ENCODE results near the gene KCTD18. TPM values are rescaled to one million over a fixed set of nuclear protein-coding genes. Genes with fewer than 3 reads are reported as not detected.

The KCTD18 gene
- total and polyA plus RNA-seq, 12 donors, result 5.9 to 83.2 (median 19.9) TPM

DNA sequence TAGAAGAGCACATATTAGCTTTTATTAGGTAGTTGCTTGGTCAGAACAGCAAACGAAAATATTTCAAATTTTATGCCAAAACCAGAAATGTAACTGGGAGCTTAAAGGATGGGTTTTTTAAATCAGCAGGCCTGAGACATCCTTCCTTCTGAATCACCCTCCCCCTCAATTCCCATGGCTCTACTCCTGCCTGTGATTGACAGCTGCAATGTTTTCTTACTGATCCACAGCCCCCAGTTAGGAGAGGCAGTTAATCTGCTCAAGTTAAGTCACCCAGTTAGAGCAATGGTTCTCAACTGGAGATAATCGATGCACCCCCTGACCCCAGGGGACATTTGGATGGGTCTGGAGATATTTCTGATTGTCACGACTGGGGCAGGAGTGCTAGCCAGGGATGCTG is 24.9 kb downstream of the KCTD18 start:
- TF ChIP-seq POLR2A (IDR thresholded peaks at IDR 0.05) (no peak), CTCF (IDR thresholded peaks at IDR 0.05) (no peak)
- intact Hi-C loops (cut with DNase I), result loop anchor here in 1 of 2 donors (5.0 kb wide), 1 partner anchor 217 kb away; no protein-coding TSS in a partner anchor
- no peak for DNase-seq
- 63 to 76% (median 70%) methylated on average over 3 of the region's 3 CpGs for WGBS, 4 donors
- Histone ChIP-seq H3K36me3 (replicated peaks in 1 of 2) (peaks cover 0 to 12% of the 10 kb centered on the region in 2 donors), H3K27ac (no peak overlapping the region), H3K27me3 (no peaks in the 10 kb centered on the region), H3K4me1 (replicated peaks in 1 of 2) (no peaks in the 10 kb centered on the region), H3K4me3 (no peak overlapping the region), H3K9me3 (replicated peaks in 1 of 3) (no peaks in the 10 kb centered on the region)

DNA sequence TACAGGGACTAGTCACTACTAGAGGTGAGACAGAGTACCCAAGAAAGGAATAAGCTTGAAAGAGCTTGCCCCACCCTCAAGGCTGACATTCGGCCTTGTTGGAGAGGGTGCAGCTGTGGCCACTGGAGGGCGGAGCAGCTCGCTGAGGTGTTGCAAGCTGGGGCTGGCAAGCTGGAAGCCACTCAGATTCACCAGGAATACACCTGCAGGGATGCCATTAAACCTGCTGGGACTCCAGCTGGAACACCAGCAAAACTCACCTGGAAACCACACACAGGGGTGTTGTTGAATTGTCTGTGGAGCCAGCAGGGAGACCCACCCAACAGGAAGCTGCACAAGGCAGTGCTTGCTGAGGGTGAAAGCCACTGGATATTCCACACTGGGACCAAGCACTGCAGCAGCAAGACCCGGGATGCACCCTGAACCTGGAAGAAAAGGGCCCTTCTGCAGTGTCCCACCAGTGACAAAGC is 26.1 kb downstream of the KCTD18 start:
- peak; percentile 35 to 72 (median 62) for DNase-seq
- Histone ChIP-seq H3K36me3 (replicated peaks in 1 of 2) (no peaks in the 10 kb centered on the region), H3K27me3 (no peaks in the 10 kb centered on the region), H3K27ac (no peak overlapping the region), H3K9me3 (replicated peaks in 1 of 3) (no peaks in the 10 kb centered on the region), H3K4me3 (no peak overlapping the region), H3K4me1 (replicated peaks in 1 of 2) (no peaks in the 10 kb centered on the region)
- intact Hi-C loops (cut with DNase I), result loop anchor here in 1 of 2 donors (5.0 kb wide), 1 partner anchor 219 kb away; no protein-coding TSS in a partner anchor
- 33 to 42% (median 37%) methylated on average over 3 to 4 of the region's 4 CpGs for WGBS, 4 donors
- TF ChIP-seq CTCF (IDR thresholded peaks at IDR 0.05), result peak; percentile 34 to 55 (median 44)
- TF ChIP-seq POLR2A (IDR thresholded peaks at IDR 0.05), result no peak

DNA sequence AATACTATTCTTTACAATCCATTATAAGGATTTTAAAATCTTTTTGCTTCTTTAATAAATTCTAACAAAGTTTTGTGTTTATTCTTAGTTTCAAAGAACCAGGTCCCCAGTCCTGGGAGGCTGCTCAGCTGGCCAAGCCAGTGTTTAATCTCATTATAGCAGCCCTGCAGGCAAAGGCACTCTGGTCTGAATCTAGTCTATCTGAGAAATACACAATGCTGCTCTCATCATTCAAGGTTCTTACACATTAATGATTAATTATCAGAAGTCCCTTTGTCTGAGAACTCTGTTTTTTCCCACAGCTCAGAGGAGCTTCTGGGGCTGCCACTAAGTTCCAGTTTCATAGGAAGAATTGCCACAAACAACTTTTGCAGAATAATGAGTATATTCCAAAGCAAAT is 27.7 kb downstream of the KCTD18 start:
- Histone ChIP-seq H3K27me3 (no peaks in the 10 kb centered on the region), H3K9me3 (replicated peaks in 1 of 3) (no peaks in the 10 kb centered on the region), H3K4me1 (replicated peaks in 1 of 2) (no peaks in the 10 kb centered on the region), H3K4me3 (no peak overlapping the region), H3K27ac (no peak overlapping the region), H3K36me3 (replicated peaks in 1 of 2) (peaks cover 0 to 5% of the 10 kb centered on the region in 2 donors)
- DNase-seq, result no peak
- TF ChIP-seq CTCF (IDR thresholded peaks at IDR 0.05) (no peak), POLR2A (IDR thresholded peaks at IDR 0.05) (no peak)
- intact Hi-C loops (cut with DNase I), result loop anchor here in 1 of 2 donors (5.0 kb wide), 1 partner anchor 220 kb away; no protein-coding TSS in a partner anchor

DNA sequence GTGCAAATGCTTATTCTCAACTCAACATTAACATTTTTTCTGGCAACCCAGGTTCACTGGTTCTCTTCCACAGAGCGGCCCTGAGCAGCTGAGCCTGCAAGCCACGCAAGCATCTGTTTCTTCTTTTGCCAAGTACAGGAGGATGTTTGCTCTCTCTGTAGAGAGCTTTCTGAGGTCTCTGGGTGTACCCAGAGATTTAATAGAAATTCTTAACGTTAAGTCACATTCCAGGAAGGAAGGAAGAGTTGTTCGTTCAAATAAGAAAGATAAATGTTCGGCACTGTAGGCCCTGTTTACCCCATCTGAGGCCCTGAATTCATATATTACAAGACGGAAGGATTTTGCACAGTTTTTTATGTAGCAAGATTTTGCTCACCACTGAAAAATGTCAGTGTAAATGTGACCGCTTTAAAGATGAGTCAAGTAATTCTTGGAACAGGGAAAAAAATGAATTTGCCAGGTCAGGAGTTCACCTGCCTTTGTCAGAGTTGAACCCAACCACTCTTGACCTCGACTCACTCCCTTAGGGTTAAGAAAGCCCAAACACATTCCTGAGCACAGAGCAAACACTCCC is 30.1 kb downstream of the KCTD18 start:
- H3K36me3 ChIP-seq (replicated peaks in 1 of 2), result peaks cover 0 to 5% of the 10 kb centered on the region in 2 donors
- H3K4me1 ChIP-seq (replicated peaks in 1 of 2), result no peaks in the 10 kb centered on the region
- H3K4me3 ChIP-seq, result no peak overlapping the region
- TF ChIP-seq POLR2A (IDR thresholded peaks at IDR 0.05), result no peak
- no peak for TF ChIP-seq CTCF (IDR thresholded peaks at IDR 0.05)
- DNase-seq, result no peak
- intact Hi-C loops (cut with DNase I), result loop anchor here (5.0 kb wide), 4 partner anchors 172 to 502 kb away; partner anchors contain the start of gene SPATS2L (in 1 of the 2)
- peak overlapping the region in 2 of 5 donors; percentile 1 to 57 for H3K27ac ChIP-seq
- H3K27me3 ChIP-seq, result no peaks in the 10 kb centered on the region
- H3K9me3 ChIP-seq (replicated peaks in 1 of 3), result no peaks in the 10 kb centered on the region
- WGBS, 4 donors, result 48 to 59% (median 53%) methylated on average over 8 of the region's 8 CpGs

All from adrenal gland (tissue), 12 donors.